ENCODE results near the gene MYOG. TPM values are rescaled to one million over a fixed set of nuclear protein-coding genes. Genes with fewer than 3 reads are reported as not detected.
A peak's percentile ranks its signal among the peaks of the same experiment; 100 is the strongest.

MYOG gene
- total and polyA plus RNA-seq, 12 donors, result 0.11 TPM; not detected in 11

- intact Hi-C loops (cut with DNase I), result no loop called here
- Histone ChIP-seq H3K4me1 (replicated peaks in 1 of 2) (peaks cover 14 to 28% of the 10 kb centered on the region in 2 donors), H3K9me3 (replicated peaks in 1 of 3) (no peaks in the 10 kb centered on the region), H3K27me3 (peaks cover 10% of the 10 kb centered on the region), H3K4me3 (no peak overlapping the region), H3K27ac (no peak overlapping the region), H3K36me3 (replicated peaks in 1 of 2) (no peaks in the 10 kb centered on the region)
- WGBS, 4 donors, result 83 to 94% (median 87%) methylated on average over 3 of the region's 3 CpGs
- no peak for TF ChIP-seq POLR2A (IDR thresholded peaks at IDR 0.05)
- TF ChIP-seq CTCF (IDR thresholded peaks at IDR 0.05), result no peak
- peak in 1 of 7 donors; percentile 7 for DNase-seq
Measured at GRCh38 chr1:203130358-203130985, 44.7 kb upstream of the MYOG start.

- intact Hi-C loops (cut with DNase I), result no loop called here
- peak; percentile 46 to 69 (median 61) for DNase-seq
- 46 to 55% (median 49%) methylated on average over 5 to 7 of the region's 7 CpGs for WGBS, 4 donors
- Histone ChIP-seq H3K36me3 (replicated peaks in 1 of 2) (no peaks in the 10 kb centered on the region), H3K27me3 (peaks cover 10% of the 10 kb centered on the region), H3K4me1 (replicated peaks in 1 of 2) (peaks cover 14 to 28% of the 10 kb centered on the region in 2 donors), H3K4me3 (no peak overlapping the region), H3K27ac (no peak overlapping the region), H3K9me3 (replicated peaks in 1 of 3) (no peaks in the 10 kb centered on the region)
- TF ChIP-seq POLR2A (IDR thresholded peaks at IDR 0.05) (no peak), CTCF (IDR thresholded peaks at IDR 0.05) (no peak)
Measured at GRCh38 chr1:203129501-203130231, 43.9 kb upstream of the MYOG start.

GRCh38 chr1:203128716-203129500, 43.1 kb upstream of the MYOG start:
- intact Hi-C loops (cut with DNase I), result no loop called here
- no peak overlapping the region for H3K4me3 ChIP-seq
- WGBS, 4 donors, result 93 to 94% (median 93%) methylated on average over 12 to 29 of the region's 29 CpGs
- H3K27me3 ChIP-seq, result peaks cover 10% of the 10 kb centered on the region
- no peak overlapping the region for H3K27ac ChIP-seq
- H3K4me1 ChIP-seq (replicated peaks in 1 of 2), result peaks cover 14 to 28% of the 10 kb centered on the region in 2 donors
- DNase-seq, result peak in 1 of 7 donors; percentile 45
- H3K36me3 ChIP-seq (replicated peaks in 1 of 2), result no peaks in the 10 kb centered on the region
- TF ChIP-seq CTCF (IDR thresholded peaks at IDR 0.05), result no peak
- TF ChIP-seq POLR2A (IDR thresholded peaks at IDR 0.05), result no peak
- H3K9me3 ChIP-seq (replicated peaks in 1 of 3), result no peaks in the 10 kb centered on the region

GRCh38 chr1:203128431-203128715, 42.6 kb upstream of the MYOG start:
- Histone ChIP-seq H3K27me3 (peaks cover 12% of the 10 kb centered on the region), H3K36me3 (replicated peaks in 1 of 2) (no peaks in the 10 kb centered on the region), H3K9me3 (replicated peaks in 1 of 3) (no peaks in the 10 kb centered on the region), H3K27ac (no peak overlapping the region), H3K4me3 (peak overlapping the region in 1 of 4 donors; percentile 35), H3K4me1 (replicated peaks in 1 of 2) (peaks cover 14 to 28% of the 10 kb centered on the region in 2 donors)
- 33 to 54% (median 43%) methylated on average over 1 to 7 of the region's 7 CpGs for WGBS, 4 donors
- TF ChIP-seq POLR2A (IDR thresholded peaks at IDR 0.05) (no peak), CTCF (IDR thresholded peaks at IDR 0.05) (no peak)
- no peak for DNase-seq
- intact Hi-C loops (cut with DNase I), result no loop called here

Measured in adrenal gland (tissue), 12 donors.